ENCODE measurements around the gene MAG. TPM values are rescaled to one million over a fixed set of nuclear protein-coding genes. Genes with fewer than 3 reads are reported as not detected.

The MAG gene
- total and polyA plus RNA-seq, 9 of the 15 experiments (the other 6 are each of a cell fraction or from before 2014, with no cell fraction given): 0.11 to 10.0 (median 1.6) TPM

- in situ Hi-C loops (cut with MboI) (no loop called here), intact Hi-C loops (cut with micrococcal nuclease) (loop anchor here (5.0 kb wide), 2 partner anchors 110 to 125 kb away; partner anchors contain the start of gene FXYD7)
- under 1% methylated on average over 25 of the region's 40 CpGs for WGBS (ENCODE audit: insufficient coverage, low coverage, missing lambda C conversion rate)
- no peaks in the 10 kb centered on the region for H3K9me1 ChIP-seq (ENCODE audit: control insufficient read depth, insufficient read depth, low read length)
- peaks cover 78% of the 10 kb centered on the region for H3K36me3 ChIP-seq (ENCODE audit: control insufficient read depth, insufficient read depth, low read length)
- POLR2A ChIA-PET: interaction anchor here (0.5 to 3.7 kb wide), 2 partner anchors 12 to 41 kb away, joined by 3 to 31 read pairs; no protein-coding TSS in a partner anchor
- H3K9ac ChIP-seq (ENCODE audit: insufficient read depth in 1 of 2, low read depth in 2 of 2, low read length in 2 of 2): peak overlapping the region; percentile 87 to 99
- CTCF ChIA-PET (ENCODE audit: low intra/inter-chr PET ratio): no interaction called here
- no peaks in the 10 kb centered on the region for H3K9me3 ChIP-seq (replicated peaks; ENCODE audit: control insufficient read depth, insufficient read depth, low read depth, low read length)
- TSS peak; percentile 86 for BruUV-seq (replicated peaks)
- H3K4me3 ChIP-seq: peak overlapping the region; percentile 55
- 0 out of 2 replicates have a peak overlapping the region, but pooled peaks have one; percentile 3 for H2AFZ ChIP-seq (ENCODE audit: low read depth, low read length)
- peaks cover 15 to 44% of the 10 kb centered on the region in 2 experiments for H3K4me1 ChIP-seq (replicated peaks in 1 of 2; ENCODE audit: control insufficient read depth in 2 of 2, insufficient read depth in 2 of 2, low read length in 2 of 2)
- peak overlapping the region; percentile 82 for H3K4me2 ChIP-seq (ENCODE audit: insufficient read depth, low read length)
- no peaks in the 10 kb centered on the region for H4K20me1 ChIP-seq (replicated peaks; ENCODE audit: control insufficient read depth, insufficient read depth, low read length)
- H3K79me2 ChIP-seq (ENCODE audit: control insufficient read depth, insufficient read depth, low read length): peaks cover 23% of the 10 kb centered on the region
- FAIRE-seq: no peak
- peak; percentile 70 for ATAC-seq
- peak overlapping the region; percentile 80 for H3K27ac ChIP-seq (ENCODE audit: extremely low read depth, low read depth, low read length)
- peak; percentile 44 to 65 (median 48) for DNase-seq (ENCODE audit: extremely low read depth in 1 of 4, low spot score in 3 of 4)
- H3K27me3 ChIP-seq (ENCODE audit: control insufficient read depth in 2 of 2, insufficient read depth in 2 of 2, low read length in 2 of 2): no peaks in the 10 kb centered on the region
- TF ChIP-seq KDM5B (IDR thresholded peaks at IDR 0.05; ENCODE audit: insufficient replicate concordance, low read depth, low read length) (peak; percentile 58), ZBTB1 (CRISPR knock-in tag; IDR thresholded peaks at IDR 0.05; ENCODE audit: borderline replicate concordance, low read depth) (0 out of 2 replicates have a peak, but pooled peaks have one; percentile 24), ZBTB7A (IDR thresholded peaks at IDR 0.05; ENCODE audit: borderline replicate concordance, control insufficient read depth, low read depth, low read length) (peak; percentile 77; the same call in 1 of the 2 replicates), MYNN (IDR thresholded peaks at IDR 0.05) (0 out of 2 replicates have a peak, but pooled peaks have one; percentile 36), MYNN (CRISPR knock-in tag; IDR thresholded peaks at IDR 0.05) (no peak), NCOA4 (IDR thresholded peaks at IDR 0.05; ENCODE audit: partially characterized antibody) (no peak), RBFOX2 (IDR thresholded peaks at IDR 0.05; ENCODE audit: low read depth, low read length) (peak; percentile 72), CBFA2T3 (IDR thresholded peaks at IDR 0.05) (no peak), POLR2B (IDR thresholded peaks at IDR 0.05; ENCODE audit: low read depth, partially characterized antibody) (peak; percentile 43), ZNF384 (IDR thresholded peaks at IDR 0.05; ENCODE audit: low read depth, low read length) (no peak), SP1 (CRISPR knock-in tag; IDR thresholded peaks at IDR 0.05) (peak; percentile 29; the same call in 1 of the 2 replicates), GATAD2B (IDR thresholded peaks at IDR 0.05; ENCODE audit: borderline replicate concordance) (no peak), MAZ (CRISPR knock-in tag; conservative IDR thresholded peaks at IDR 0.05 in 1 of 2, IDR thresholded peaks at IDR 0.05 in 1 of 2) (0 out of 4 replicates have a peak, but pooled peaks of 1 of the 2 experiments have one; percentile 11), HMGN3 (IDR thresholded peaks at IDR 0.05; ENCODE audit: borderline replicate concordance, extremely low read depth, insufficient read length, low read depth, low read length) (peak; percentile 15)
- TF ChIP-seq, protein P1, sequence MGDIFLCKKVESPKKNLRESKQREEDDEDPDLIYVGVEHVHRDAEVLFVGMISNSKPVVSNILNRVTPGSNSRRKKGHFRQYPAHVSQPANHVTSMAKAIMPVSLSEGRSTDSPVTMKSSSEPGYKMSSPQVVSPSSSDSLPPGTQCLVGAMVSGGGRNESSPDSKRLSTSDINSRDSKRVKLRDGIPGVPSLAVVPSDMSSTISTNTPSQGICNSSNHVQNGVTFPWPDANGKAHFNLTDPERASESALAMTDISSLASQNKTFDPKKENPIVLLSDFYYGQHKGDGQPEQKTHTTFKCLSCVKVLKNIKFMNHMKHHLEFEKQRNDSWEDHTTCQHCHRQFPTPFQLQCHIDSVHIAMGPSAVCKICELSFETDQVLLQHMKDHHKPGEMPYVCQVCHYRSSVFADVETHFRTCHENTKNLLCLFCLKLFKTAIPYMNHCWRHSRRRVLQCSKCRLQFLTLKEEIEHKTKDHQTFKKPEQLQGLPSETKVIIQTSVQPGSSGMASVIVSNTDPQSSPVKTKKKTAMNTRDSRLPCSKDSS (IDR thresholded peaks at IDR 0.05; ENCODE audit: low read depth, partially characterized antibody): no peak
- TF ChIP-seq, protein P2, sequence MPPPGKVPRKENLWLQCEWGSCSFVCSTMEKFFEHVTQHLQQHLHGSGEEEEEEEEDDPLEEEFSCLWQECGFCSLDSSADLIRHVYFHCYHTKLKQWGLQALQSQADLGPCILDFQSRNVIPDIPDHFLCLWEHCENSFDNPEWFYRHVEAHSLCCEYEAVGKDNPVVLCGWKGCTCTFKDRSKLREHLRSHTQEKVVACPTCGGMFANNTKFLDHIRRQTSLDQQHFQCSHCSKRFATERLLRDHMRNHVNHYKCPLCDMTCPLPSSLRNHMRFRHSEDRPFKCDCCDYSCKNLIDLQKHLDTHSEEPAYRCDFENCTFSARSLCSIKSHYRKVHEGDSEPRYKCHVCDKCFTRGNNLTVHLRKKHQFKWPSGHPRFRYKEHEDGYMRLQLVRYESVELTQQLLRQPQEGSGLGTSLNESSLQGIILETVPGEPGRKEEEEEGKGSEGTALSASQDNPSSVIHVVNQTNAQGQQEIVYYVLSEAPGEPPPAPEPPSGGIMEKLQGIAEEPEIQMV (tag; conservative IDR thresholded peaks at IDR 0.05; ENCODE audit: low read depth): no peak
- TF ChIP-seq, protein P3, sequence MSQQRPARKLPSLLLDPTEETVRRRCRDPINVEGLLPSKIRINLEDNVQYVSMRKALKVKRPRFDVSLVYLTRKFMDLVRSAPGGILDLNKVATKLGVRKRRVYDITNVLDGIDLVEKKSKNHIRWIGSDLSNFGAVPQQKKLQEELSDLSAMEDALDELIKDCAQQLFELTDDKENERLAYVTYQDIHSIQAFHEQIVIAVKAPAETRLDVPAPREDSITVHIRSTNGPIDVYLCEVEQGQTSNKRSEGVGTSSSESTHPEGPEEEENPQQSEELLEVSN (IDR thresholded peaks at IDR 0.05; ENCODE audit: borderline replicate concordance in 1 of 2, extremely low read depth in 1 of 2, insufficient read depth in 1 of 2, insufficient read length in 1 of 2, low read depth in 1 of 2, low read length in 1 of 2, poor library complexity in 1 of 2, severe bottlenecking in 1 of 2): peak in 1 of 2 experiments; percentile 12
These were observed 24.6 kb upstream of the MAG start for GRCh38 chr19:35267353-35267817.

Measured in K562 (cell line).